Cardiac fibroblast (primary cell): ENCODE results near the gene YLPM1.

ENCODE experiments used
- DNase-seq, 2 donors: peaks; one replicate each; pipeline versions ENCODE4 v3.0.0 to v3.0.0-alpha.2; 2010; ENCODE audit warnings: low read depth in 2 of 2
- H3K4me3 ChIP-seq, 2 donors: replicated peaks in 1 of 2; 1 replicate in 1 of 2; 2 replicates in 1 of 2; pipeline ENCODE4 v1.5.1; 2011; ENCODE audit warnings: low read depth in 2 of 2, low read length in 2 of 2, mild to moderate bottlenecking in 2 of 2, moderate library complexity in 1 of 2
- TF ChIP-seq, protein P1 (sequence below): IDR thresholded peaks from one replicate; pipeline ENCODE4 v1.5.1; 2011; ENCODE audit warnings: low read depth, mild to moderate bottlenecking, low read length, inconsistent platforms

Gene YLPM1

DNA sequence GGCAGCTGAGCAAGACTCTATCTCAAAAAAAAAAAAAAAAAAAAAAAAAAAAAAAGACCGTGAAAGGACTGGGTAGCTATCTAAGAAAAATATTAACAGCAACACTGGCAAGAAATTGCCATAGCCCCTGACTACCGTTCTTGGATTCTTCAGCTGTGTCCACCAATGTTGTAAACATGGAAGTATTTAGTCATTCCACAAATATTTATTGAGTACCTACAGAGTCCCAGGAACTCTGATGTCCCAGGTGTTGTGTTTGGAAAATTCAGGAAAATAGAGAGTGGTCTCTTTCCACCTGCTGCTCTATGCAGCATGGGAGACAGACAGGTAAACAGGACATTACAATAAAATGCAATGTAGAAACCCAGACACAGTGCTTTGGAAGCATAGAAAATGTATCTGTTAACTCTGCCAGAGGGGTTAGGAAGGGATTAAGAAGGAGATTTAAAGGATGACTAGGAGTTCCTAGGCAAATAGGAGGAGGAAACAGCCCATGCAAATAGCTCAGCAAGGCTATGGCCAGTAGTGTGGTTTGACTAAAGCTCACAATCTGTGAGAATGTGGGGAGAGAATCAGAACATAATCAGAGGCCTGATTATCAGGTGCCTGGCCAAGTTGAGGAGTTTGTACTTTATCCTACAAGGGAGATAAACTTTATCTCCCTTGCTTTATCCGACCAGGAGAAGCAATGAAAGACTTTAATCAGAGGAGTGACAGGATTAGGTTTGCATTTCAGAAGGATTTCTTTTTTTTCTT is 116.5 kb downstream of the YLPM1 start:
- TF ChIP-seq, protein P1, sequence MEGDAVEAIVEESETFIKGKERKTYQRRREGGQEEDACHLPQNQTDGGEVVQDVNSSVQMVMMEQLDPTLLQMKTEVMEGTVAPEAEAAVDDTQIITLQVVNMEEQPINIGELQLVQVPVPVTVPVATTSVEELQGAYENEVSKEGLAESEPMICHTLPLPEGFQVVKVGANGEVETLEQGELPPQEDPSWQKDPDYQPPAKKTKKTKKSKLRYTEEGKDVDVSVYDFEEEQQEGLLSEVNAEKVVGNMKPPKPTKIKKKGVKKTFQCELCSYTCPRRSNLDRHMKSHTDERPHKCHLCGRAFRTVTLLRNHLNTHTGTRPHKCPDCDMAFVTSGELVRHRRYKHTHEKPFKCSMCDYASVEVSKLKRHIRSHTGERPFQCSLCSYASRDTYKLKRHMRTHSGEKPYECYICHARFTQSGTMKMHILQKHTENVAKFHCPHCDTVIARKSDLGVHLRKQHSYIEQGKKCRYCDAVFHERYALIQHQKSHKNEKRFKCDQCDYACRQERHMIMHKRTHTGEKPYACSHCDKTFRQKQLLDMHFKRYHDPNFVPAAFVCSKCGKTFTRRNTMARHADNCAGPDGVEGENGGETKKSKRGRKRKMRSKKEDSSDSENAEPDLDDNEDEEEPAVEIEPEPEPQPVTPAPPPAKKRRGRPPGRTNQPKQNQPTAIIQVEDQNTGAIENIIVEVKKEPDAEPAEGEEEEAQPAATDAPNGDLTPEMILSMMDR: no peak
- H3K4me3 ChIP-seq: no peak overlapping the region
- DNase-seq: no peak

DNA sequence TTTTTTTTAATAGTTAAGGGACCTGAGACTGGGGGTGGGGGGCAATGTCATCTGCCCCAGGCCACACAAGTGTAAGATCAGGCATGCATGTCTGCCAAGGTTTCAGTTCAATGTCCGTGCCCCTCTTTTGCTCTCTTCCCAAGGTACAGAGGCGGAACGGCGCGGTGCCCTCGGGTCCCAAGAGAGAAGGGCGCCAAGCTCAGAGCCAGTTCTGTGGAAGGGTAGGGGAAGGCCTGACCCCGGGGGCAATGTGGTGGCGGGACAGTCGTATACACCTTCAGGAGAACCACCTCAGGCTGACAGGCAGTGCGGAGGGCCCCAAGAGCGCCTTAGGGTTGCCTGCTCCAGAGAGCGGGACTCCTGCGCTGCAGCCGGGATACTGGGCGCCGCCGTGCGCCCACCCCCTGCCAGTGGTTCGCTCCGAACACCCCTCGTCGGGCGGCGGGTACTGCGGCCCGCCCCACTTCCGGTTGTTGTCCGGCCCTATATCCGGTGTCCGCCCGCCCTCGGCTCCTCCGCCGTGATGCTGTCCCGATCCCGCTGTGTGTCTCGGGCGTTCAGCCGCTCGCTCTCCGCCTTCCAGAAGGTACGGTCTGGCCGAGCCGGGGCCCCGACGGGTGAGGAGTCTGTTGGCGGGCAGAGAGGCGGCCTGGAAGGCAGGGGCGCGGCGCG is 118.5 kb downstream of the YLPM1 start, which contains the start of gene DLST:
Gene DLST (plus strand): TSS at position 486 of the 672 bp plus-strand sequence. CDS start 38 bp downstream, at position 524.
- TF ChIP-seq, protein P1: no peak
- DNase-seq: peak; percentile 87 to 91
- H3K4me3 ChIP-seq: peak within 1 kb of the TSS; percentile 85 to 88

DNA sequence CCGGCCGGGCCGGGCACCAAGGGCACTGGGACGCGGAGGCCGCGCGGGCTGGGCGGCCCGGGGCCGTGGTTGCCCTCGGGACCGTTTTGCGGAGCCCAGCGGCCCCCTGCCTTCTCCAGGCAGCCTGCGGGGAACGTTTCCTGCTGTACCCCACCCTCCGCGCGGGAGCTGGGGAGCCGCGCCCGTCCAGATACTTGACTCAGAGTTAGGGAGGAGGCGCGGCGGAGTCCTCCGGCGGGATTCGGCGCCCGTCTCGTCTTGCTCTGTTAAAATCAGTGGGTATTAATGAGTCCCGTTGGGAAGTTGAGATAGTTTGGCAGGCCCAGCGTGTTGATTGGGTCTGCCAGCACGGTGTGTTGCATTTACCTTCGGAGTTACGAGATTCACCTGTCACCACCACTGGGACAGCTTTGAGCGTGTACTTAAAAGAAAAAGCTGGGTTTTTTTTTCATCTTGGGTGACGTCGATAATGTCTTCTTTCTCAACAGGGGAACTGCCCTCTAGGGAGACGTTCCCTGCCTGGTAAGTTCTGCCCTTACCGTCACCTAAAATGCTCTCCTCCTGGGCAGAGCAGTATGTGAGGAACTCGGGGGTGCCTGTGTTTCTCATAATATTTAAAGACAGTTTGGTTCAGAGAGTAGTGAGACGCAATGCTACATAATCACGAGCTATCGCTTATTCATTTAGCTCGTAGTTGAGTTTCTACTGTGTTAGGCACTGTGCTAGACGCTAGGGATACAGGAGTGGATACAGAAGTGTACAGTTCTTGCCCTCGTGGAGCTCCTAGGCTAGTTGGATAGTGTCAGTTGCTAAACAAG is 119.2 kb downstream of the YLPM1 start:
- DNase-seq: peak; percentile 60 to 75
- peak overlapping the region; percentile 85 to 88 for H3K4me3 ChIP-seq
- TF ChIP-seq, protein P1: no peak
